Stimulated activated naive CD4-positive, alpha-beta T cell treated with Interleukin-2 at 50 U/mL for 16 hours (primary cell): Measurements from ENCODE around the gene SRF.

ENCODE experiments used
- DNase-seq: peaks from one replicate; lab custom pipeline; 2025; lab: John Stamatoyannopoulos, UW

The SRF gene

DNA sequence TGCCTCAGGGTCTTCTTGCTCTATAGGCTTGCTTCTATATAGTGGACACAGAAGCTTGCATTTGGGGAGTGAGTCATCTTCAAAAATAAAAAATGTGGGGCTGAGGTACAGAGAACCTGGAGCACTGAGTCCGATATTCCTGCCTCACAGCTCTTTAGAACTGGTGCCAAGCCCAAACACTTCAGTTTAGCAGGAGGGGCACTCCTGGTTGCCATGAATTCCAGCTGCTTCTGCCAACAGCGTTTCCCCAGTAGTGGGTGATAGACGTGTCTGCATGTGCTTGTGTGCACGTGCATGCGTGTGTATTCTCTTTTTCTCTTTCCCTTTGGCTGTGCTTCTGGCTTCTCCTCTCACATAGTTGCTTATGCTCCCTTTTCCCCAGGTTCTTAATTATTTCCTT is 46.3 kb downstream of the SRF start:
- no peak for DNase-seq

DNA sequence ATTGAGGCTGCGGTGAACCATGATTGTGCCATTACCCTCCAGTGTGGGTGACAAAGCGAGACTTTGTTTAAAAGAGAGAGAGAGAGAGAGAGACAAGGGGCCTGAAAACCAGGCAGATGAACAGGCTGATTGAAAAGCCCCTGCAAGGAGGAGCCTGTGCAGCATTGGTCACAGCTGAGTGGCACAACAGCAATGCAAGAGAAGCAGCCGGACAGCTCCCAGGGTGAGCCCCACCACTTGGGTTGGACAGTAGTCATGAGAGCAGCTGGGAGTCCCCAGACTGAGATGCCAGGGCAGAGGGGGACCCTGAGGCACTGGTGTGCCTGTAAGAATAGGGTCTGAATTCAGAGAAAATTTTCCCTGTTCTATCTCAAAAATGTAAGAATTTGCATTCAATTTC is 48.0 kb downstream of the SRF start:
- no peak for DNase-seq

DNA sequence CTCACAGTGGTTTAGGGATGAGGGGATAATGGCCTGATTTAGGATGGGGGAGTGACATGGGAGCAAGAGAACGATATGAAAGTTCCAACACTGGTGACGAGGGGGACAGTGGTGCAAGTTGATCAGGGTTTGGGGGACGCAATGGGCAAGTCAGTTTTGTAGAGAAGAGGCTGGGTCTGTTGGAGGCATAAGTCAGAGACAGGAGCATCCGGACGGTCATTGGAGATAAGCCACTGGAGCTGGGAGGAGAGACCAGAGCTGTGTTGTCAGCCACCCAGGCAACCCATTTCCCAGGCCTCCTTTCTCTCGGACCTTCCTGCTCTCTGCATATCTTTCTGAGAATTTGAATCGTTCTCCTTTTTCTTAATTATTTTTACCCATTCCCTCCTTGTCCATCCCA is 48.7 kb downstream of the SRF start:
- no peak for DNase-seq

DNA sequence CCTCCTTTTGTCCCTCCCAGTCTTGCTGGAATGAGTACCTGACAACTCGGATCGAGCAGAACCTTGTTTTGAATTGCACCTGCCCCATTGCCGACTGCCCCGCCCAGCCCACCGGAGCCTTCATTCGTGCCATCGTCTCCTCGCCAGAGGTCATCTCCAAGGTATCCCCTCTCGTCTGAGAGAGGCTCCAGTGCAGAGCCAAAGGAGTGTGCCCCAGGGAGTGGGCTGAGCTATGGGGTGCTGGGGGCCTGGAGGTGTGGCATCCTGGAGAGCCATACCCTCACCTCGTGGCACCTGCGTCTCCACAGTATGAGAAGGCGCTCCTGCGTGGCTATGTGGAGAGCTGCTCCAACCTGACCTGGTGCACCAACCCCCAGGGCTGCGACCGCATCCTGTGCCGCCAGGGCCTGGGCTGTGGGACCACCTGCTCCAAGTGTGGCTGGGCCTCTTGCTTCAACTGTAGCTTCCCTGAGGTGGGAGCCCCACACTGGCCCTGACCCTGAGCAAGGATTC is 49.4 kb downstream of the SRF start:
- no peak for DNase-seq

DNA sequence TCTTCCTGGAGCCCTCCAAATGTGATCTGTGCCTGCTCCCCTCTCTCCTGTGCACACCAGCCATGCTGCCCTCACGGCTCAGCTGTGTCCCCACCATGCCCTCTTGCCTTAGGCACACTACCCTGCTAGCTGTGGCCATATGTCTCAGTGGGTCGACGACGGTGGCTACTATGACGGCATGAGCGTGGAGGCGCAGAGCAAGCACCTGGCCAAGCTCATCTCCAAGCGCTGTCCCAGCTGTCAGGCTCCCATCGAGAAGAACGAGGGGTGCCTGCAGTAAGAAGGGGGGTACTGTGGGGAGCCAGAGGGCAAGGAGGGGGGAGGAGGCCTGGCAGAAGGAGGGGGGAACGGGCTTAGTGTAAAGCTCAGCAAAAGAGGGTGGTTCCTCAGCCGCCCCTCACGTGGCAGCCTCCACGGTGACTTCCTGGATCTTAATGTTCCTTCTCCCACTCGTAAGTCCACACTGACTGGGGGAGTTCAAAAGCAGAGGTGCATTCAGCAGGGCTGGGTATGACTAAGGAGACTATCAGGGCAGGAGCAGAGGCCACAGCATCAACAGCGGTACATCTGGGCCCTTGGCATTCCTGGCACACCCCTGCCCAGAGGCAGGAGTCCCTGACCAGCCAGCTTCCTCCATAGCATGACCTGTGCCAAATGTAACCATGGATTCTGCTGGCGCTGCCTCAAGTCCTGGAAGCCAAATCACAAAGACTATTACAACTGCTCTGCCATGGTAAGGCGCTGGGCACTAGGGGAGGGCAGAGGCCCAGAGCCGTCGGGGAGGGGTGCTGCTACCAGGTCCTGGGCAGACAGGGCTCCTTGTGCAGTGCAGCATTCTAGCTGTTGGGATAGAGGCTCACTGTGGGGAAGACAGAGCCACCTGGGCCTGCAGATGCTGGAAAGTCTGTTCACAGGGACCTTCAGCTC is 50.2 kb downstream of the SRF start:
- DNase-seq, result no peak

DNA sequence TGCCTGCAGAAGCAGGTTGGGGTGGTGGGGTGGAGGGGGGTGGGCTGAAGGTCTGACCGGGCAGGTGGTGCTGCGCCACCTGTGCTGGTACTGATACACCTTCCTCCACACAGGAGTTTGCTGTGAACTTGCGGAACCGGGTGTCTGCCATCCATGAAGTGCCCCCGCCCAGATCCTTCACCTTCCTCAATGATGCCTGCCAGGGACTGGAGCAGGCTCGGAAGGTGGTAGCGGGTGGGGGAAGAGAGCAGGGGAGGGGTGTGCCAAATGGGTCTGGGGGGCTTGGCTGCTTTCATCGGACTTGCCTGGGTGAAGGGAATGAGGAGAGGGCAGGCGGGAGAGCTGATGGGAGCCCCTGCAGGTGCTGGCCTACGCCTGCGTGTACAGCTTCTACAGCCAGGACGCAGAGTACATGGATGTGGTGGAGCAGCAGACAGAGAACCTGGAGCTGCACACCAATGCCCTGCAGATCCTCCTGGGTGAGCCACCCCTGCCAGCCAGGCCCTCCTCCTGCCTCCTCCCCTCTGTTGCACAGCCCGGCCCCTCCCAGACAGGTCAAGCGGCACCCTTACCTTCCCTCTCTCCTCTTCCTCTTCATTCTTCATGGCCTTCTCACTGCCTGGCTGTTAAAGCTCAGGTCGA is 51.5 kb downstream of the SRF start:
- no peak for DNase-seq

DNA sequence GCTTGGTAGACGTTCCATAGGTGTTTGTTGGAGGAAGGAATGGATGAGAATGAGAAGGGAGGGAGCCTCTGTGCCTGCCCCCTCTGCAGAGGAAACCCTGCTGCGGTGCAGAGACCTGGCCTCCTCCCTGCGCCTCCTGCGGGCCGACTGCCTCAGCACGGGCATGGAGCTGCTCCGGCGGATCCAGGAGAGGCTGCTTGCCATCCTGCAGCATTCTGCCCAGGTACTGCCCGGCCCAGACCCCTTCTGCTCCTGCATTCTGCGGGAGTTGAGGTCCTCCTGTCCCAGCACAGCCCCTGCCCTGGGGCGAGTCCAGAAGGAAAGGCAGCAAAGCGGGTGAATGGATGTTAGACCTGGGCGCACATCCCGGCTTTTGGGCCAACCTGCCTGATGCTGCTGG is 52.1 kb downstream of the SRF start:
- no peak for DNase-seq

DNA sequence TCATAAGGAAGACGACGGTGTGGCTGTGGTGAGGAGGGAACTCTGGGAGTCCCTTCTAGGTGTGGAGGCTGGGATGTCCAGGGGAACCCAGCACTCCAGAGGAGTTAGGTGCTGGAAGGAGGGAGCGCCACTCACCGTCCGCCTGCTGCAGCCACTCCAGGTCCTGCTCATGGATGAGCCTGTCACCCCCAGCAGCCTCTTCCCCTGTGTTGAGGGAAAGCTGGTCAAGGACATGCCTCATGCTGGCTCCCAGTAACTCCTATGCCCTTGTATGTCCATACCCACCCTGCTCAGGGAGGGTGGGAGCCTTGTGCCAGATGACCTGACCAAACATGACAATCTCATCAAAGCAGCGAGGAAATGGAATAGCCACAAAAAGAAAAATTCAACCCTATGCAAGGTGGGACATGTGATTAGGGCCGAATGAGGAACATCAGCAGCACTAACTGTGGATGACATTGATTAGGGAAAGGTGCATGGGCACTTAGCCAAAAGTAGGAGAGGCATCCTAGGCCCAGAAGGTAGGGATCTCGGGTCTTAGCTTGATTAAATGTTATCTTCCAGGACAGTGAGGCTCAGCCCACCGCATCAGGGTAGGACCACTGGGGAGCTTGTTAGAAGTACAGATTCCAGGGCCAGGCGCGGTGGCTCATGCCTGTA is 55.3 kb downstream of the SRF start:
- no peak for DNase-seq

DNA sequence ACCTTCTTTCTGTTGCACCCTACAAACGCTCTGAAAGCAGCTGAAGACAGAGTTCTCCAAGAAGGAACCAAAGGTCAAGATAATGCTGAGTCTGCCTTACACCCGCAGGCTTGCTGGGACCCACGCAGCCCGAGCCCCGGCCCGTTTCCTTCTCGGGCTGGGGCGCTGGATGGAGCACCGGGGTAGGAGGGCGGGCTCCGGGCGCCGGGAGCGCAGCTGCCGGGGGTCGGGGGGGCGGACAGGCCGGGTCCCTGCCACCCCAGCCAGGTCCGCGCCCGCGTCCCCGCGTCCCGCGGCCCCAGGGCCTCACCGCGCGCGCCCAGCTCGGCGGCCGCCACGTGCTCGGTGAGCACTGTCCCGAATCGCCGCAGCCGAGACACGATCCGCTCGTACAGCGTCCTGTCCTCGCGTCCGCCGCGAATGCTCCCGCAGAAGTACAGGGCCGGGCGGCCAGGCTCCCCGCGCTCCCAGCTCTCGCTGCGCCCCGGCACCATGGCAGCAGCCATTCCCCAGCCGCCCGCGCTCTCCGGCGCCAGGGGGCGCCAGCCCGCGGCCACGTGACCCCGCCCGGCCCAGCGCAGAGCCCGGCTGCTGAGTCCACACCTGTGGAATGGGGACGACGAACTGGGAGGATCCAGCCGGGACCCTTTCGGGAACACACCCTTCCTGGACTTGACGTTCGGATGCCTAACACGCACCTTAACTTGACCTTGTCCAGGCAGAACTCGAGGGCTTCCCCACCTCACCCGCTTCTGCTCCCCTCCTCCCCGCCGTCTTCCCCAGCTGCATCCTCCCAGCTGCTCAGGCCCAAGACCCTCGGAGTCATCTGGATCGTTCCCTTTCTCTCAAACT is 58.1 kb downstream of the SRF start, which contains the start of gene DNPH1:
DNPH1 (minus strand) TSS at position 531 of the 852 bp plus-strand sequence; CDS start at position 506, 25 bp downstream.
- DNase-seq, result peak; percentile 69

DNA sequence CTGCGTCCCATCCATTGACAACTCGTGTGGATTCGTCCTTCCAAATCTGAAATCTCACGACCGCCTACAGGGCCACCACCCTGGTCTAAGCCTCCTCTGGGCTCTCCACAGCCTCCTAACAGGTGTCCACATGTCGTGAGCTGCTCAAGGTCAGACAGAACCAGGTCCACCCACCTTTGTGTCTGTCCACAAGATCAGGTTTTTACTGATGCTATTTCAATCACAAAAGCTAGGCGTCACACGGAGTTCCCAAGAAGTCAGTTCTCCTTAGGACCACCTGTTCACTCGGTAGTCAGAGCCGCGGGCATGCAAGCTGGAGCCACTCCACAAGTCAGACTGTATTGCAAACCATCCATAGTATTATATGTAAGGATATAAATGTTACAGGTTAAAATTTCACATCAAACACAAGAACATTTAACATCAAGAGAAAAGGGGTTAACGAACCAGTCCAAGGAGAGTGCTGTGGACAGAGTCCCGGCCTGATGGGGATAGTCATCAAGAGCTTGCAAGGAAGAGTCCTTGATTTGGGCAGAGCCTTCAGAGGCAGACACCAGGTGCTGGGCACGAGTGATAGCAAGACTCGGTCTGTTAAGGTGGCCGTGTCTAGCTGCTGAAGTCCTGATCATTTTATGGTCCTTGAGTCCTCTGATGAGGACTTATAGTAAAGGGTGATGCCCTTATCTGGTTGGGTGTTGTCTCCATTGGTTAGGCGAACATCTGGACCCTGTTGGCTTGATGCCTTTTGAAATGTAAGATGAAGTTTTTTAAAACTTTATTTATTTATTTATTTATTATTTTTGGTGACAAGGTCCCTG is 58.9 kb downstream of the SRF start:
- DNase-seq, result no peak

DNA sequence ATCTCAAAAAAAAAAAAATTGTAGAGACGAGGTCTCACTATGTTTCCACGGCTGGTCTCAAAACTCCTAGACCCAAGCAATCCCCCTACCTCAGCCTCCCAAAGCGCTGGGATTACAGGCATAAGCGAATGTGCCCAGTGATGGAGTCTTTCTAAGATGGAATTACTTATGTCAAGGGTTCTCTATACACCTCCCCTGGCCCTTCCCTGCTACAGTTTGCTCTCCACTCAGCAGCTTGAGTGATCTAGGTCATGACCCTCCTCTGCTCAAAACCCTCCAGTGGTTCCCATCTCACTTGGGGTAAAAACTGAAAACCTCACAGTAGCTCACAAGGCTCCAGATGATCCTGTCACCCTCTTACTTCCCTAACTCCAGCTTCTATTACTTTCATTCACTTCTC is 60.0 kb downstream of the SRF start:
- DNase-seq, result no peak
